Naive thymus-derived CD8-positive, alpha-beta T cell (primary cell): Measurements from ENCODE around the gene NFKB2. TPM values are rescaled to one million over a fixed set of nuclear protein-coding genes. Genes with fewer than 3 reads are reported as not detected.

Experiments
- ATAC-seq, 2 donors: fragments of 150-1000 bp; cut with Tn5 transposase in 1 of 2; sonication (Bioruptor Pico), chemical (Tn5 transposase) in 1 of 2; 1 replicate in 1 of 2; 2 replicates in 1 of 2; pipeline ENCODE4 v1.10.0; 2021; ENCODE audit warnings: mild to moderate bottlenecking in 2 of 2, moderate library complexity in 2 of 2
- POLR2A ChIA-PET: fragments of 350-600 bp; sonication (Branson Sonifier 250); formaldehyde crosslinking; loops from one replicate; lab custom pipeline; 2021; ENCODE audit warnings: antibody characterized with exemption; lab: Charles Lee
- DNase-seq, 10 donors: peaks; one replicate each; pipeline versions ENCODE4 v3.0.0 to v3.0.0-alpha.2; 2020 to 2022
- H3K27ac Mint-ChIP-seq, 10 donors: one replicate each; pipeline ENCODE4 v1.8.0; 2020 to 2022; ENCODE audit warnings: mild to moderate bottlenecking in 10 of 10, mixed read lengths in 10 of 10, moderate library complexity in 4 of 10, inconsistent platforms in 1 of 10
- H3K27me3 Mint-ChIP-seq, 5 donors: one replicate each; pipeline ENCODE4 v1.8.0; 2021 to 2022; ENCODE audit warnings: mixed read lengths in 5 of 5
- H3K36me3 Mint-ChIP-seq, 3 donors: one replicate each; pipeline ENCODE4 v1.8.0; 2020 to 2022; ENCODE audit warnings: mixed read lengths in 3 of 3, mild to moderate bottlenecking in 2 of 3, inconsistent platforms in 1 of 3
- H3K4me1 Mint-ChIP-seq, 4 donors: one replicate each; pipeline ENCODE4 v1.8.0; 2021 to 2022; ENCODE audit warnings: mixed read lengths in 4 of 4
- H3K4me3 Mint-ChIP-seq, 10 donors: one replicate each; pipeline ENCODE4 v1.8.0; 2020 to 2022; ENCODE audit warnings: mild to moderate bottlenecking in 10 of 10, mixed read lengths in 10 of 10, moderate library complexity in 6 of 10, inconsistent platforms in 1 of 10
- H3K9me3 Mint-ChIP-seq, 9 donors: one replicate each; pipeline ENCODE4 v1.8.0; 2020 to 2022; ENCODE audit warnings: mixed read lengths in 9 of 9, mild to moderate bottlenecking in 3 of 9, inconsistent platforms in 1 of 9, moderate library complexity in 1 of 9
- polyA plus RNA-seq, 3 donors: library from polyadenylated mRNA; unstranded; fragments of 300-500 nt; fragmentation: Illumina TruSeq; gene quantifications; one replicate each; pipeline ENCODE4 v1.2.3, GENCODE V29; 2021
- total RNA-seq, 8 experiments: library from RNA in 2 of 8; stranded (reverse) in 2 of 8; gene quantifications; one replicate each; pipeline ENCODE4 v1.2.3 and lab custom pipeline; 2021 to 2026

Gene NFKB2
- total and polyA plus RNA-seq, 5 experiments from 2014 or later = 6.1 to 123 (median 14.6) TPM

- ATAC-seq (no peak), DNase-seq (no peak)
- POLR2A ChIA-PET = interaction anchor here (1.2 to 8.9 kb wide), 8 partner anchors 8 to 106 kb away, joined by 3 to 102 read pairs (median 8); partner anchors contain the start of genes ACTR1A, C10orf95 and FBXL15
- Mint-ChIP-seq H3K9me3 (no peaks in the 10 kb centered on the region), H3K36me3 (peaks cover 0 to 35% (median 0%) of the 10 kb centered on the region in 3 donors), H3K27me3 (no peaks in the 10 kb centered on the region), H3K4me1 (peaks cover 15 to 59% (median 49%) of the 10 kb centered on the region in 4 donors), H3K4me3 (peak overlapping the region; percentile 93 to 98 (median 96)), H3K27ac (peak overlapping the region; percentile 81 to 100 (median 100))
Observed at GRCh38 chr10:102396730-102397151, 1.2 kb downstream of the NFKB2 start.

- Mint-ChIP-seq H3K4me1 (peaks cover 15 to 59% (median 49%) of the 10 kb centered on the region in 4 donors), H3K9me3 (no peaks in the 10 kb centered on the region), H3K27me3 (no peaks in the 10 kb centered on the region), H3K36me3 (peaks cover 0 to 37% (median 0%) of the 10 kb centered on the region in 3 donors), H3K27ac (peak overlapping the region; percentile 81 to 100 (median 100)), H3K4me3 (peak overlapping the region in 9 of 10 donors; percentile 77 to 98 (median 95))
- ATAC-seq (no peak), DNase-seq (no peak)
- POLR2A ChIA-PET = interaction anchor here (0.7 to 8.9 kb wide), 9 partner anchors 10 to 85 kb away, joined by 3 to 102 read pairs (median 10); partner anchors contain the start of genes C10orf95, CUEDC2 and FBXL15
Observed at GRCh38 chr10:102397222-102398171, 2.0 kb downstream of the NFKB2 start.

GRCh38 chr10:102398172-102399020 lies 2.9 kb downstream of the NFKB2 start:
- Mint-ChIP-seq H3K4me3 (peak overlapping the region; percentile 48 to 80 (median 74)), H3K27me3 (no peaks in the 10 kb centered on the region), H3K9me3 (no peaks in the 10 kb centered on the region), H3K4me1 (peaks cover 15 to 54% (median 43%) of the 10 kb centered on the region in 4 donors), H3K36me3 (peaks cover 0 to 37% (median 0%) of the 10 kb centered on the region in 3 donors), H3K27ac (peak overlapping the region; percentile 48 to 100 (median 90))
- ATAC-seq (no peak), DNase-seq (no peak)
- POLR2A ChIA-PET = interaction anchor here (0.7 to 8.9 kb wide), 14 partner anchors 9 to 563 kb away, joined by 3 to 102 read pairs (median 6); partner anchors contain the start of genes C10orf95, CUEDC2 and FBXL15

- Mint-ChIP-seq H3K27me3 (no peaks in the 10 kb centered on the region), H3K36me3 (peaks cover 0 to 37% (median 0%) of the 10 kb centered on the region in 3 donors), H3K4me1 (peaks cover 12 to 44% (median 39%) of the 10 kb centered on the region in 4 donors), H3K9me3 (no peaks in the 10 kb centered on the region), H3K4me3 (peak overlapping the region; percentile 63 to 81 (median 74)), H3K27ac (peak overlapping the region; percentile 32 to 100 (median 91))
- ATAC-seq = peak; percentile 57 to 61
- DNase-seq = peak; percentile 77 to 91 (median 88)
- POLR2A ChIA-PET = interaction anchor here (0.5 to 8.9 kb wide), 16 partner anchors 8 to 933 kb away, joined by 3 to 102 read pairs (median 4); partner anchors contain the start of genes C10orf95, CUEDC2 and FBXL15
Observed at GRCh38 chr10:102399217-102400021, 3.9 kb downstream of the NFKB2 start.

DNA sequence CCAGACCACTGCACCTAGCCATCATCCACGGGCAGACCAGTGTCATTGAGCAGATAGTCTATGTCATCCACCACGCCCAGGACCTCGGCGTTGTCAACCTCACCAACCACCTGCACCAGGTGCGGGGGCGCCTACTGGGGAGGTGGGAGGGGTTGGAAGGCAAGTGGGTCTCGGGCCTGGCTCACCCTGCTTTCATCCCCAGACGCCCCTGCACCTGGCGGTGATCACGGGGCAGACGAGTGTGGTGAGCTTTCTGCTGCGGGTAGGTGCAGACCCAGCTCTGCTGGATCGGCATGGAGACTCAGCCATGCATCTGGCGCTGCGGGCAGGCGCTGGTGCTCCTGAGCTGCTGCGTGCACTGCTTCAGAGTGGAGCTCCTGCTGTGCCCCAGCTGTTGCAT lies 4.6 kb downstream of the NFKB2 start:
- no peak for ATAC-seq
- no peaks in the 10 kb centered on the region for H3K9me3 Mint-ChIP-seq
- H3K4me3 Mint-ChIP-seq = peak overlapping the region in 5 of 10 donors; percentile 48 to 77 (median 67)
- no peak for DNase-seq
- peak overlapping the region in 9 of 10 donors; percentile 32 to 99 (median 88) for H3K27ac Mint-ChIP-seq
- POLR2A ChIA-PET = interaction anchor here (0.6 to 8.9 kb wide), 9 partner anchors 11 to 933 kb away, joined by 3 to 102 read pairs (median 11); partner anchors contain the start of genes C10orf95, CUEDC2 and FBXL15
- H3K27me3 Mint-ChIP-seq = no peaks in the 10 kb centered on the region
- peaks cover 0 to 37% (median 0%) of the 10 kb centered on the region in 3 donors for H3K36me3 Mint-ChIP-seq
- H3K4me1 Mint-ChIP-seq = peaks cover 11 to 40% (median 39%) of the 10 kb centered on the region in 4 donors

GRCh38 chr10:102400598-102401341 lies 5.3 kb downstream of the NFKB2 start:
- no peaks in the 10 kb centered on the region for H3K9me3 Mint-ChIP-seq
- H3K27ac Mint-ChIP-seq = peak overlapping the region in 6 of 10 donors; percentile 20 to 96 (median 64)

DNA sequence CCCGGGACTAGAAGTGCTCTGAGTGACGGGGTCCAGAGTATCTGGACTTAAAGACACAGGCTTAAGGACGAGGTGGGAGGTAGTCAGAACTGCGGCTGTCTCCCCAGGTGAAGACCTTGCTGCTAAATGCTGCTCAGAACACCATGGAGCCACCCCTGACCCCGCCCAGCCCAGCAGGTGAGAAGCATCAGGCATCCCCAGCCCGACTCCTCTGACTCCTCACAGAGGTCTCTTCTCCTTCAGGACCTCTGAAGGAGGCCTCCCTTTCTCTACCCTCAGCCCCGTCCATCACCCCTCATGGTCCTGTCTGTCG lies 5.8 kb downstream of the NFKB2 start:
- POLR2A ChIA-PET = interaction anchor here (1.0 to 8.9 kb wide), 5 partner anchors 10 to 49 kb away, joined by 4 to 102 read pairs (median 5); partner anchors contain the start of genes CUEDC2 and FBXL15
- Mint-ChIP-seq H3K27ac (peak overlapping the region in 4 of 10 donors; percentile 20 to 75 (median 52)), H3K27me3 (no peaks in the 10 kb centered on the region), H3K9me3 (no peaks in the 10 kb centered on the region), H3K4me1 (peaks cover 12 to 36% (median 32%) of the 10 kb centered on the region in 4 donors), H3K36me3 (peaks cover 0 to 35% (median 0%) of the 10 kb centered on the region in 3 donors), H3K4me3 (peak overlapping the region in 1 of 10 donors; percentile 63)
- ATAC-seq (no peak), DNase-seq (peak in 1 of 10 donors; percentile 62)

More at GRCh38 chr10:102400598-102401341, 5.3 kb downstream of the NFKB2 start:
- ATAC-seq = no peak
- Mint-ChIP-seq H3K4me3 (peak overlapping the region in 2 of 10 donors; percentile 14 to 19), H3K4me1 (peaks cover 11 to 37% (median 37%) of the 10 kb centered on the region in 4 donors), H3K36me3 (peaks cover 0 to 37% (median 0%) of the 10 kb centered on the region in 3 donors), H3K27me3 (no peaks in the 10 kb centered on the region)
- DNase-seq = no peak
- POLR2A ChIA-PET = interaction anchor here (0.9 to 8.9 kb wide), 6 partner anchors 11 to 75 kb away, joined by 3 to 102 read pairs (median 38); partner anchors contain the start of genes C10orf95 and FBXL15

GRCh38 chr10:102401735-102402511 lies 6.4 kb downstream of the NFKB2 start:
- DNase-seq = no peak
- POLR2A ChIA-PET = interaction anchor here (1.0 to 8.9 kb wide), 4 partner anchors 10 to 48 kb away, joined by 4 to 64 read pairs (median 4); partner anchors contain the start of genes CUEDC2 and FBXL15
- no peaks in the 10 kb centered on the region for H3K27me3 Mint-ChIP-seq
- H3K9me3 Mint-ChIP-seq = no peaks in the 10 kb centered on the region
- peak overlapping the region in 1 of 10 donors; percentile 63 for H3K4me3 Mint-ChIP-seq
- H3K4me1 Mint-ChIP-seq = peaks cover 14 to 31% (median 26%) of the 10 kb centered on the region in 4 donors
- H3K27ac Mint-ChIP-seq = peak overlapping the region in 5 of 10 donors; percentile 38 to 81 (median 65)
- H3K36me3 Mint-ChIP-seq = peaks cover 0 to 31% (median 0%) of the 10 kb centered on the region in 3 donors
- no peak for ATAC-seq

- Mint-ChIP-seq H3K27me3 (no peaks in the 10 kb centered on the region), H3K4me1 (peaks cover 14 to 33% (median 24%) of the 10 kb centered on the region in 4 donors), H3K36me3 (peaks cover 0 to 25% (median 0%) of the 10 kb centered on the region in 3 donors), H3K27ac (peak overlapping the region in 3 of 10 donors; percentile 9 to 81 (median 38)), H3K9me3 (no peaks in the 10 kb centered on the region), H3K4me3 (no peak overlapping the region)
- no peak for ATAC-seq
- POLR2A ChIA-PET = interaction anchor here (1.0 to 1.6 kb wide), 4 partner anchors 9 to 48 kb away, joined by 4 to 6 read pairs (median 4); partner anchors contain the start of genes CUEDC2 and FBXL15
- no peak for DNase-seq
Observed at GRCh38 chr10:102402512-102402896, 7.0 kb downstream of the NFKB2 start.
